Fibroblast of pulmonary artery (primary cell): Measurements from ENCODE around the gene HPSE2.

ENCODE experiments used
- DNase-seq: peaks from one replicate; pipeline ENCODE4 v3.0.0-alpha.2; 2010; ENCODE audit warnings: low read depth
- H3K4me3 ChIP-seq: replicated peaks from 2 replicates; pipeline ENCODE4 v1.5.1; 2011; ENCODE audit warnings: low read depth, mild to moderate bottlenecking, control low read depth, low read length, moderate library complexity
- CTCF ChIP-seq: IDR thresholded peaks from 2 replicates; pipeline ENCODE4 v1.5.1; 2011; ENCODE audit warnings: mild to moderate bottlenecking, control low read depth, low read length, inconsistent platforms; ENCODE audit errors: missing control alignments

Gene HPSE2

GRCh38 chr10:98492763-98493162, 742.9 kb downstream of the HPSE2 start:
- no peak overlapping the region for H3K4me3 ChIP-seq
- TF ChIP-seq CTCF = no peak
- no peak for DNase-seq

- no peak for DNase-seq
- no peak overlapping the region for H3K4me3 ChIP-seq
- TF ChIP-seq CTCF = no peak
Observed at GRCh38 chr10:98489561-98490481, 745.8 kb downstream of the HPSE2 start.

GRCh38 chr10:98488669-98489430, 746.8 kb downstream of the HPSE2 start:
- H3K4me3 ChIP-seq = no peak overlapping the region
- DNase-seq = peak; percentile 49
- TF ChIP-seq CTCF = no peak

GRCh38 chr10:98487649-98488048, 748.0 kb downstream of the HPSE2 start:
- TF ChIP-seq CTCF = no peak
- no peak overlapping the region for H3K4me3 ChIP-seq
- DNase-seq = no peak

GRCh38 chr10:98486421-98486820, 749.2 kb downstream of the HPSE2 start:
- no peak for TF ChIP-seq CTCF
- DNase-seq = peak; percentile 73
- no peak overlapping the region for H3K4me3 ChIP-seq

- no peak overlapping the region for H3K4me3 ChIP-seq
- DNase-seq = peak; percentile 21
- TF ChIP-seq CTCF = no peak
Observed at GRCh38 chr10:98485959-98486358, 749.7 kb downstream of the HPSE2 start.
